ENCODE data around the gene ASCL5.

Gene ASCL5

DNA sequence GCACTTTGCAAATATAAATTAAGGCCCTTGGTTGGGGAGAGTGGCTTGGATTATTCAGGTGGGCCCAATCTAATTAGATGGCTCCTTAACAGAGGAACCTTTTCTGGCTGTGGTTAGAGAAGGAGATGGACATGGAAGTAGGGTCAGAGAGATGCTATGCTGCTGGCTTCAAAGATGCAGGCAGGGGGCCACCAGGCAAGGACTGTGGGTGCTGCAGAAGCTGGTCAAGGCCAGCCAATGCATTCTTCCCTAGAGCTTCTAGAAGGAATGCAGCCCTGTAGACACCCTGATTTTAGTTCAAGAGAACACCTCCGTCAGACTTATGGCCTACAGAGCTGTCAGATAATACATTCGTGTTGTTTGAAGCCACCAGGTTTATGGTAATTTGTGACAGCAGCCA lies 31.0 kb upstream of the ASCL5 start:
- peaks cover 9% of the 10 kb centered on the region for H3K79me2 ChIP-seq (ENCODE audit: low read length)
- H3K36me3 ChIP-seq (replicated peaks; ENCODE audit: insufficient read depth, low read length), result no peaks in the 10 kb centered on the region
- H3F3A ChIP-seq (ENCODE audit: insufficient read depth, low read length), result no peaks in the 10 kb centered on the region
- H3K9me3 ChIP-seq (replicated peaks; ENCODE audit: insufficient read depth, low read length), result no peaks in the 10 kb centered on the region
- H3K4me2 ChIP-seq (ENCODE audit: low read depth, low read length), result no peak overlapping the region
- H3K27me3 ChIP-seq (replicated peaks; ENCODE audit: insufficient read depth, low read length), result no peaks in the 10 kb centered on the region
- no peaks in the 10 kb centered on the region for H3K9me2 ChIP-seq (replicated peaks; ENCODE audit: insufficient read depth, low read length)
- no peak for DNase-seq
- H3K27ac ChIP-seq (ENCODE audit: low read length), result no peak overlapping the region
- H3K4me3 ChIP-seq (ENCODE audit: low read length), result no peak overlapping the region
- H3K4me1 ChIP-seq (ENCODE audit: low read length), result peaks cover 7% of the 10 kb centered on the region; the same call in 1 of the 2 replicates
- no peak overlapping the region for H2AFZ ChIP-seq (ENCODE audit: low read length)
- TF ChIP-seq EZH2 (optimal IDR thresholded peaks at IDR 0.05; ENCODE audit: low read depth, low read length) (no peak), EZH2phosphoT487 (IDR thresholded peaks at IDR 0.05; ENCODE audit: low read length) (no peak)
- TF ChIP-seq, protein P1, sequence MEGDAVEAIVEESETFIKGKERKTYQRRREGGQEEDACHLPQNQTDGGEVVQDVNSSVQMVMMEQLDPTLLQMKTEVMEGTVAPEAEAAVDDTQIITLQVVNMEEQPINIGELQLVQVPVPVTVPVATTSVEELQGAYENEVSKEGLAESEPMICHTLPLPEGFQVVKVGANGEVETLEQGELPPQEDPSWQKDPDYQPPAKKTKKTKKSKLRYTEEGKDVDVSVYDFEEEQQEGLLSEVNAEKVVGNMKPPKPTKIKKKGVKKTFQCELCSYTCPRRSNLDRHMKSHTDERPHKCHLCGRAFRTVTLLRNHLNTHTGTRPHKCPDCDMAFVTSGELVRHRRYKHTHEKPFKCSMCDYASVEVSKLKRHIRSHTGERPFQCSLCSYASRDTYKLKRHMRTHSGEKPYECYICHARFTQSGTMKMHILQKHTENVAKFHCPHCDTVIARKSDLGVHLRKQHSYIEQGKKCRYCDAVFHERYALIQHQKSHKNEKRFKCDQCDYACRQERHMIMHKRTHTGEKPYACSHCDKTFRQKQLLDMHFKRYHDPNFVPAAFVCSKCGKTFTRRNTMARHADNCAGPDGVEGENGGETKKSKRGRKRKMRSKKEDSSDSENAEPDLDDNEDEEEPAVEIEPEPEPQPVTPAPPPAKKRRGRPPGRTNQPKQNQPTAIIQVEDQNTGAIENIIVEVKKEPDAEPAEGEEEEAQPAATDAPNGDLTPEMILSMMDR (IDR thresholded peaks at IDR 0.05; ENCODE audit: low read length), result no peak
- H4K20me1 ChIP-seq (ENCODE audit: insufficient read depth, low read length), result no peaks in the 10 kb centered on the region
- no peak overlapping the region for H3K9ac ChIP-seq (ENCODE audit: low read length)

DNA sequence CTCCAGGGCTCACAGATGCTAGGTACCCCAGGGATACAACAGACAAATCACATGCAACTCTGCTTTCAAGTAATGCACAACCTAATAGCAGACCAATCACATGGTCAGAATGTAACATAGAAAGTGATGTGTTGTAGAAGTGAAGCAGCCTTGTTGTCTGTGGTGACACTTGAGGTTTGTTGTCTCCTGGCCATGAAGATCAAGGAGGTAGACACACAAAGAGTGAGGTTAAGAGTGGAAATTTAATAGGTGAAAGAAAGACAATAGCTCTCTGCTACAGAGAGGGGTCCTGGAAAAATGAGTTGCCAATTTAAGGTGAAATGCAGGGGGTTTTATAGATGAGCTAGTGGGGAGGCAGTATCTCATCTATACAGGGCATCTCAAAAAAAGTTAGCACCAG lies 29.8 kb upstream of the ASCL5 start:
- H3K27ac ChIP-seq (ENCODE audit: low read length), result no peak overlapping the region
- TF ChIP-seq EZH2 (optimal IDR thresholded peaks at IDR 0.05; ENCODE audit: low read depth, low read length) (no peak), EZH2phosphoT487 (IDR thresholded peaks at IDR 0.05; ENCODE audit: low read length) (no peak)
- TF ChIP-seq, protein P1 (IDR thresholded peaks at IDR 0.05; ENCODE audit: low read length), result no peak
- peaks cover 7% of the 10 kb centered on the region; the same call in 1 of the 2 replicates for H3K4me1 ChIP-seq (ENCODE audit: low read length)
- no peak overlapping the region for H2AFZ ChIP-seq (ENCODE audit: low read length)
- H3F3A ChIP-seq (ENCODE audit: insufficient read depth, low read length), result no peaks in the 10 kb centered on the region
- H3K9me2 ChIP-seq (replicated peaks; ENCODE audit: insufficient read depth, low read length), result no peaks in the 10 kb centered on the region
- DNase-seq, result no peak
- H3K27me3 ChIP-seq (replicated peaks; ENCODE audit: insufficient read depth, low read length), result no peaks in the 10 kb centered on the region
- H3K4me2 ChIP-seq (ENCODE audit: low read depth, low read length), result no peak overlapping the region
- no peaks in the 10 kb centered on the region for H3K36me3 ChIP-seq (replicated peaks; ENCODE audit: insufficient read depth, low read length)
- no peak overlapping the region for H3K9ac ChIP-seq (ENCODE audit: low read length)
- H3K79me2 ChIP-seq (ENCODE audit: low read length), result peaks cover 9% of the 10 kb centered on the region
- no peak overlapping the region for H3K4me3 ChIP-seq (ENCODE audit: low read length)
- H4K20me1 ChIP-seq (ENCODE audit: insufficient read depth, low read length), result no peaks in the 10 kb centered on the region
- H3K9me3 ChIP-seq (replicated peaks; ENCODE audit: insufficient read depth, low read length), result no peaks in the 10 kb centered on the region

DNA sequence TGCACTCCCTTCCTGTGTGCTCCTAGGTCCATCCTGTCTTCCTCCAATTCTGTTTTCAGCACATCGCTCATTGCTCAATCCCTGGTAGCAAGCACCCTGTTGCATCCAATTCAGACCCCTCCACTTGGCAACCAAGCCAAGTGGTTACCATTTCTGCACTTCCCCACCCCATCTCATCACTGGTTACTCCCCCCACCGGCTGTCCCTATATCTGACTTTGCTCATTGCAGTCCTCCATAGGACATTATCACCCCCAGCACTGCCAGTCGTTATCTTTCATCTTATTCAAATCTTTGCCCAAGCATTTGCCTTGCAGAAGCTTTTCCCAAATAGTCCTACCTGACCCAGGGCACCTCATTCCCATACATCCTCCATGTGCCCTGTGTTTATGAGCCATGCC lies 29.4 kb upstream of the ASCL5 start:
- Histone ChIP-seq H3K79me2 (ENCODE audit: low read length) (peaks cover 9% of the 10 kb centered on the region), H2AFZ (ENCODE audit: low read length) (no peak overlapping the region), H3K4me1 (ENCODE audit: low read length) (peaks cover 7% of the 10 kb centered on the region; the same call in 1 of the 2 replicates), H3K9ac (ENCODE audit: low read length) (no peak overlapping the region), H3K9me3 (replicated peaks; ENCODE audit: insufficient read depth, low read length) (no peaks in the 10 kb centered on the region), H3K27me3 (replicated peaks; ENCODE audit: insufficient read depth, low read length) (no peaks in the 10 kb centered on the region), H3K36me3 (replicated peaks; ENCODE audit: insufficient read depth, low read length) (no peaks in the 10 kb centered on the region), H3K27ac (ENCODE audit: low read length) (no peak overlapping the region), H3K9me2 (replicated peaks; ENCODE audit: insufficient read depth, low read length) (no peaks in the 10 kb centered on the region), H3F3A (ENCODE audit: insufficient read depth, low read length) (no peaks in the 10 kb centered on the region), H3K4me2 (ENCODE audit: low read depth, low read length) (no peak overlapping the region), H4K20me1 (ENCODE audit: insufficient read depth, low read length) (no peaks in the 10 kb centered on the region), H3K4me3 (ENCODE audit: low read length) (no peak overlapping the region)
- TF ChIP-seq EZH2phosphoT487 (IDR thresholded peaks at IDR 0.05; ENCODE audit: low read length) (no peak), EZH2 (optimal IDR thresholded peaks at IDR 0.05; ENCODE audit: low read depth, low read length) (no peak)
- TF ChIP-seq, protein P1 (IDR thresholded peaks at IDR 0.05; ENCODE audit: low read length), result no peak
- no peak for DNase-seq
